ENCODE results near the gene CGNL1.
A peak's percentile ranks its signal among the peaks of the same experiment; 100 is the strongest.

The CGNL1 gene

DNA sequence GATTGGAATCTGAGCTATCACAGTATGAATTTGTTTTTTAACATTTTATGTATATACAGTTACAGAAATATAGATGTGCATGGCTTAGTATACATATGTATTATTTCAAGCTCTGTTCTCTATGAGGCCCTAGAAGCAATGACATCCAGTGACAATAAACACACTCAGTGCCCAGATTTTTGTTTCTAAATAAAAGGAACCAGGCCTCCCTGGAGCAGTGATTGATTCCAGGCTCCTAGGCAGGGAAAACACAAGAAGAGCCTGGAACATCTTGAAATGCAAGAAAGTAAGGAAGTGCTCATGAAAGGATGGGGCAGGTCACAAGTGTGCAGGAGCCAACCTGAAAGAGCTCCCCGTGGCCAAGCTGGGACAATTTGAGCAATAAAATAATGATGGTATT lies 18.5 kb upstream of the CGNL1 start:
- no peak overlapping the region for H3K27ac ChIP-seq
- no peak for TF ChIP-seq CTCF (conservative IDR thresholded peaks at IDR 0.05)

DNA sequence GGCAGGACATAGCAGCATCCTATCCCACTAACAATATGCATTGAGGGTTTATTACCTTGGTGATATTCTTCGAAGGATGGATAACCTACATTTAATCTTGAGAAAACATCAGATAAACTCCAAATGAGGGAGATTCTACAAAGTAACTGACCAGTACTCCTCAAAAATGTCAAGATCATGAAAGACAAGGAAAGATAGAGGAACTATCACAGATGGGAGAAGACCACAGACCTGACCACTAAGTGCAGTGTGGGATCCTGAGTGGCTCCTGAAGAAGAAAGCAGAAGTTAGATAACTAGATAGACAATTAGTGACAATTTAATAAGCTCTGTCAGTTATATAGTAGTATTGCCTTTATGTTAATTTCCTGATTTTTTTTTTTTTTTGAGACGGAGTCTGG lies 17.7 kb upstream of the CGNL1 start:
- TF ChIP-seq CTCF (conservative IDR thresholded peaks at IDR 0.05), result no peak
- H3K27ac ChIP-seq, result no peak overlapping the region

DNA sequence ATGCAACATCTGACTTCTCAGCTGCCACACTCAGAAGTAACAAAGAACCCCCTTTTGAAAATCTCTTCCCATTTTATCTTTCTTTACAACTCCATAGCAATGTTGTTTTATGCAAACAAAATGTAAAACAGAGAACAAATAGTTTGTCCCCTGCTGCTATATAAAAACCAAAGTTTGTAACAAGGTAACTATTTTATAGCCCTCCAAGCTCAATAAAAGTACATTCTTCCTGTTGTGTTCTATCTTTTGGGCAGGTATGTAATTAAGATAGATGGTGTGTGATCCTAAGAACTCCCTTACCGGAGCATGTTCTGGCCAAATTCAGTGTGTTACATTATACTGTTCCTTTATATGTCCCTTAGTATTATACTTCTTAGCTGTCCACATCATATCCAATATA lies 12.6 kb upstream of the CGNL1 start:
- no peak for TF ChIP-seq CTCF (conservative IDR thresholded peaks at IDR 0.05)
- H3K27ac ChIP-seq, result peak overlapping the region; percentile 86

DNA sequence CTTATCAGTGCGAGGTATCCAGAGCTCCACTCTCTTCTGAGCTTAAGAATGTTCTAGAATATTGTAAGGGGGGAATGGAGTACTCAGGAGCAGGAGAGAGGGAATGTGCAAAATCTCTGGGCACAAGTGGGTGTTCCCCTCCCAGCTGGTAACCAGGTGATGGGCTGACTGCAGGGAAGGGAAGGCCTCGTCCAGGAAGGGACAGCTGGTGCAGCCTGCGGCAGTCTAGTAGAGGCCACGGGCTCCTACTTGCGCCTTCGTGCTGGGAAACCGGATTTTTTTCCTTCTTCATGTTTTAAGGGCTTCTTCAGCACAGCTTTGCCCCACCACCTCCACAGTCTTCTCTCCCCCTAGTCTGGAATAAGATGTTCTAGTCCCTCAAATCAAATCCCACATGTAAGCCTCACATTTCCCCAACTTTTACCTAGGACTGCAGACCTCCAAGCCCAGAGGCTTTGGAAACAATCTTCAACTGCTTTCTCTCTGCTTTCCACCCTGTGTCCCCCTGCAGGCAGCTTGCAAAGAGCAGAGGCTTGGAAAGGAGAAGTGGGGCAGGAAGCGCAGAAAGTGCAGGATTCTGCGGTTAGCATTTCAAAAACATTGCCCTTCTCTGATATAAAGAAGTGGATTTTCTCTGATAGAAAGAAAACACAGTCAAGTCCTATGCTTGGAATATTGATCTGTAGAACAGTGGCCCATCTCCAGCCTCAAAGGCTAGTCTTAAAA lies 11.9 kb upstream of the CGNL1 start:
- peak overlapping the region; percentile 86 for H3K27ac ChIP-seq
- TF ChIP-seq CTCF (conservative IDR thresholded peaks at IDR 0.05), result peak; percentile 28; the same call in 1 of the 2 replicates

GRCh38 chr15:57367556-57367955 lies 8.7 kb upstream of the CGNL1 start:
- no peak overlapping the region for H3K27ac ChIP-seq
- no peak for TF ChIP-seq CTCF (conservative IDR thresholded peaks at IDR 0.05)

- H3K27ac ChIP-seq, result no peak overlapping the region
- no peak for TF ChIP-seq CTCF (conservative IDR thresholded peaks at IDR 0.05)
Observed at GRCh38 chr15:57370929-57371328, 5.4 kb upstream of the CGNL1 start.

GRCh38 chr15:57373251-57373881 lies 2.9 kb upstream of the CGNL1 start:
- TF ChIP-seq CTCF (conservative IDR thresholded peaks at IDR 0.05), result no peak
- no peak overlapping the region for H3K27ac ChIP-seq
